Calu3 (cell line): ENCODE measurements around the gene ADAMTSL2. TPM values are rescaled to one million over a fixed set of nuclear protein-coding genes. Genes with fewer than 3 reads are reported as not detected.

Experiments used
- BruUV-seq: library from RNA; stranded (reverse); fragments of 400-500 nt; replicated peaks from 2 replicates; lab custom pipeline; 2021; lab: Mats Ljungman, UMichigan
- CTCF ChIA-PET: fragments of 300-600 bp; sonication (Branson Sonifier 250); formaldehyde crosslinking; loops from one replicate; lab custom pipeline; 2022; ENCODE audit warnings: antibody characterized with exemption; lab: Charles Lee
- DNase-seq: peaks from one replicate; pipeline ENCODE4 v3.0.0; 2022
- H3K27ac Mint-ChIP-seq: one replicate; pipeline ENCODE4 v1.8.0; 2022; ENCODE audit warnings: mixed read lengths; ENCODE audit not compliant: unreplicated experiment
- H3K27me3 Mint-ChIP-seq: one replicate; pipeline ENCODE4 v1.8.0; 2022; ENCODE audit warnings: mixed read lengths; ENCODE audit not compliant: unreplicated experiment
- H3K36me3 Mint-ChIP-seq: one replicate; pipeline ENCODE4 v1.8.0; 2022; ENCODE audit warnings: mild to moderate bottlenecking, moderate library complexity, mixed read lengths; ENCODE audit not compliant: insufficient read depth, unreplicated experiment
- H3K4me1 Mint-ChIP-seq: one replicate; pipeline ENCODE4 v1.8.0; 2022; ENCODE audit warnings: mild to moderate bottlenecking, low read depth, mixed read lengths; ENCODE audit not compliant: unreplicated experiment
- H3K4me3 Mint-ChIP-seq: one replicate; pipeline ENCODE4 v1.8.0; 2022; ENCODE audit warnings: mild to moderate bottlenecking, low read depth, moderate library complexity, mixed read lengths; ENCODE audit not compliant: unreplicated experiment
- H3K9me3 Mint-ChIP-seq: one replicate; pipeline ENCODE4 v1.8.0; 2022; ENCODE audit warnings: low read depth, mixed read lengths; ENCODE audit not compliant: unreplicated experiment
- CTCF ChIP-seq: fragments of 200-600 bp; IDR thresholded peaks from one replicate; pipeline ENCODE4 v1.8.0; 2022; ENCODE audit warnings: antibody characterized with exemption; ENCODE audit not compliant: unreplicated experiment
- intact Hi-C: fragments of 100-400 bp; cut with micrococcal nuclease; formaldehyde crosslinking; loops from one replicate; pipeline ENCODE4 v1.10.0; 2022; ENCODE audit not compliant: unreplicated experiment
- total RNA-seq: library from RNA; stranded (reverse); gene quantifications from 2 replicates; pipeline ENCODE4 v1.2.3, GENCODE V29; 2022

Gene ADAMTSL2
- total RNA-seq, 1 experiment from 2014 or later: 0.14 TPM

DNA sequence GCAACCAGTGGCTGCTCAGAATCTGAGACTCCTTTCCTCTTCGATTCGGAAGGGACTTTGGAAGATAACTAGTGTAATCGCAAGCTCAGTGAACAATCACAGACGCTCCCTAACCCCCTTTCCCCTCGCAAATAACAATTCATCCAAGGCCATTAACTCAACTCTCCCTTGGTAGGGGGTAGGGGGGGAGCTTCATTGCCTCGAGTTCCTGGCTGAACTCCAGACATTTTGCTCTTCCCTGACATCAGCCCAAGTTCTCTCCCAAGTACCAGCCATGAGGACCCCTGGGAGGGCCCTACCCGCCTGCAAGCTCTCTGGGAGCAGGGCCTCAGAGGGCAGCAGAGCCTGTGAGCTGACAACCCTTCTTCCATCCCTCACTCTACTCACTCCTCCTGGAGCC is 66.2 kb downstream of the ADAMTSL2 start:
- Mint-ChIP-seq H3K27me3 (peaks cover 57% of the 10 kb centered on the region), H3K4me3 (no peak overlapping the region), H3K4me1 (no peaks in the 10 kb centered on the region), H3K27ac (no peak overlapping the region), H3K9me3 (peaks cover 4% of the 10 kb centered on the region), H3K36me3 (no peaks in the 10 kb centered on the region)
- no TSS peak for BruUV-seq
- CTCF ChIA-PET: no interaction called here
- no peak for DNase-seq
- intact Hi-C loops: no loop called here
- no peak for TF ChIP-seq CTCF

DNA sequence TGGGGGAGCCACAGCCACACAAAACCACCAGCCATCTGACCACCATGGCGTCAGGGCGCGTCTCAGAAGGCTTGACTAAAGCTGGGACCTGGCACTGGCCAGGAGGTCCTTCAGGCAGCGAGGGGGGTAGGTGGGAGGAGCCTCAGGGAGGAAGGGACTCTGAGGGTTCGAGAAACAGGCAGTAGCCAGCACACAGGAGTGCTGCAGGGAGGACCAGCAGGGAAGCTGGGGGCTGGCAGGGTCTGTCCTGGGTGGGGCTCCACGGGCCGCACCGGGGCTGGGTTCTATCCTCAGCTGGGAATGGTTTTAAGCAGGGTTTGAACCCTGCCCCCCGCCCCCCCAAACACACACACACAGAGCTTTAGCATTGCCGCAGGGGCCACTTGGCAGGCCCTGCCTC is 67.2 kb downstream of the ADAMTSL2 start:
- intact Hi-C loops: no loop called here
- CTCF ChIA-PET: no interaction called here
- H3K4me3 Mint-ChIP-seq: no peak overlapping the region
- no peaks in the 10 kb centered on the region for H3K4me1 Mint-ChIP-seq
- TF ChIP-seq CTCF: no peak
- H3K27me3 Mint-ChIP-seq: peaks cover 57% of the 10 kb centered on the region
- peaks cover 4% of the 10 kb centered on the region for H3K9me3 Mint-ChIP-seq
- H3K27ac Mint-ChIP-seq: no peak overlapping the region
- H3K36me3 Mint-ChIP-seq: no peaks in the 10 kb centered on the region
- no TSS peak for BruUV-seq
- no peak for DNase-seq

- H3K36me3 Mint-ChIP-seq: no peaks in the 10 kb centered on the region
- no peak overlapping the region for H3K27ac Mint-ChIP-seq
- no peaks in the 10 kb centered on the region for H3K4me1 Mint-ChIP-seq
- peaks cover 57% of the 10 kb centered on the region for H3K27me3 Mint-ChIP-seq
- H3K4me3 Mint-ChIP-seq: no peak overlapping the region
- intact Hi-C loops: no loop called here
- peaks cover under 1% of the 10 kb centered on the region for H3K9me3 Mint-ChIP-seq
- DNase-seq: no peak
- CTCF ChIA-PET: no interaction called here
- no peak for TF ChIP-seq CTCF
- BruUV-seq: no TSS peak
Measured at GRCh38 chr9:133602277-133602676, 67.8 kb downstream of the ADAMTSL2 start.

- BruUV-seq: no TSS peak
- Mint-ChIP-seq H3K27ac (no peak overlapping the region), H3K4me3 (no peak overlapping the region), H3K9me3 (no peaks in the 10 kb centered on the region), H3K4me1 (no peaks in the 10 kb centered on the region), H3K27me3 (peaks cover 58% of the 10 kb centered on the region), H3K36me3 (no peaks in the 10 kb centered on the region)
- TF ChIP-seq CTCF: no peak
- CTCF ChIA-PET: no interaction called here
- DNase-seq: no peak
- intact Hi-C loops: no loop called here
Measured at GRCh38 chr9:133603135-133603927, 68.8 kb downstream of the ADAMTSL2 start.
